CD4-positive, alpha-beta T cell (primary cell): ENCODE results near the gene PRR4. TPM values are rescaled to one million over a fixed set of nuclear protein-coding genes. Genes with fewer than 3 reads are reported as not detected.

Experiments
- ATAC-seq: fragments of 200-7000 bp; cut with Tn5 transposase; one replicate; pipeline ENCODE4 v1.10.0; 2022; ENCODE audit warnings: mild to moderate bottlenecking; ENCODE audit not compliant: poor library complexity
- CTCF ChIA-PET: fragments of 350-600 bp; sonication (Branson Sonifier 250); formaldehyde crosslinking; loops from one replicate; lab custom pipeline; 2021; ENCODE audit warnings: antibody characterized with exemption, inconsistent platforms; lab: Charles Lee
- POLR2A ChIA-PET: fragments of 350-600 bp; sonication (Branson Sonifier 250); formaldehyde crosslinking; loops from one replicate; lab custom pipeline; 2021; ENCODE audit warnings: antibody characterized with exemption, inconsistent platforms; lab: Charles Lee
- DNase-seq, 14 experiments: peaks; one replicate each; pipeline ENCODE4 v3.0.0-alpha.2; 2013 to 2020; ENCODE audit warnings: mixed read lengths in 2 of 14
- H3K27ac ChIP-seq, 2 donors: one replicate each; pipeline versions ENCODE4 v1.5.1 to v1.7.0; 2013; ENCODE audit warnings: low read length in 2 of 2, low read depth in 1 of 2, mild to moderate bottlenecking in 1 of 2
- H3K27me3 ChIP-seq, 2 experiments: 1 replicate in 1 of 2; 2 replicates in 1 of 2; pipeline versions ENCODE4 v1.6.1 to v1.7.0; 2013; ENCODE audit warnings: low read length in 2 of 2, control low read depth in 1 of 2, mild to moderate bottlenecking in 1 of 2, moderate library complexity in 1 of 2; ENCODE audit not compliant: insufficient read depth in 2 of 2, control insufficient read depth in 1 of 2
- H3K36me3 ChIP-seq: one replicate; pipeline ENCODE4 v1.6.1; 2013; ENCODE audit warnings: low read length, control low read depth; ENCODE audit not compliant: insufficient read depth
- H3K4me1 ChIP-seq: one replicate; pipeline ENCODE4 v1.6.1; 2013; ENCODE audit warnings: low read length, control low read depth; ENCODE audit not compliant: insufficient read depth
- H3K4me3 ChIP-seq: one replicate; pipeline ENCODE4 v1.5.1; 2013; ENCODE audit warnings: mild to moderate bottlenecking, low read length, moderate library complexity
- H3K9me3 ChIP-seq, 2 experiments: 1 replicate in 1 of 2; 2 replicates in 1 of 2; pipeline versions ENCODE4 v1.6.1 to v1.7.0; 2013; ENCODE audit warnings: low read length in 2 of 2, mild to moderate bottlenecking in 2 of 2, control low read depth in 1 of 2, moderate library complexity in 1 of 2; ENCODE audit not compliant: control insufficient read depth in 1 of 2, insufficient read depth in 1 of 2
- H3K27ac Mint-ChIP-seq: one replicate; pipeline ENCODE4 v1.8.0; 2020; ENCODE audit warnings: mixed read lengths
- H3K27me3 Mint-ChIP-seq: one replicate; pipeline ENCODE4 v1.8.0; 2021; ENCODE audit warnings: mixed read lengths
- H3K36me3 Mint-ChIP-seq: one replicate; pipeline ENCODE4 v1.8.0; 2021; ENCODE audit warnings: low read depth, mixed read lengths
- H3K4me1 Mint-ChIP-seq: one replicate; pipeline ENCODE4 v1.8.0; 2021; ENCODE audit warnings: low read depth, mixed read lengths
- H3K4me3 Mint-ChIP-seq: one replicate; pipeline ENCODE4 v1.8.0; 2020; ENCODE audit warnings: mild to moderate bottlenecking, mixed read lengths
- H3K9me3 Mint-ChIP-seq: one replicate; pipeline ENCODE4 v1.8.0; 2020; ENCODE audit warnings: mixed read lengths
- intact Hi-C, 2 experiments: fragments of 100-400 bp; cut with DNase I in 1 of 2; cut with micrococcal nuclease in 1 of 2; formaldehyde crosslinking; loops; one replicate each; pipeline versions ENCODE4 v1.15.1 to v1.9.0; 2023 to 2025; cut with DNase I, micrococcal nuclease
- total RNA-seq, 174 experiments: library from RNA in 2 of 174; stranded (reverse) in 2 of 174; gene quantifications; one replicate each; pipeline ENCODE4 v1.2.3 and lab custom pipeline; 2021 to 2026
- TF ChIP-seq, protein P1 (sequence below): fragments of 200-600 bp; IDR thresholded peaks from one replicate; pipeline ENCODE4 v1.8.0; 2022; ENCODE audit warnings: antibody characterized with exemption, mild to moderate bottlenecking

The PRR4 gene
- total RNA-seq, 2 experiments from 2014 or later = not detected

DNA sequence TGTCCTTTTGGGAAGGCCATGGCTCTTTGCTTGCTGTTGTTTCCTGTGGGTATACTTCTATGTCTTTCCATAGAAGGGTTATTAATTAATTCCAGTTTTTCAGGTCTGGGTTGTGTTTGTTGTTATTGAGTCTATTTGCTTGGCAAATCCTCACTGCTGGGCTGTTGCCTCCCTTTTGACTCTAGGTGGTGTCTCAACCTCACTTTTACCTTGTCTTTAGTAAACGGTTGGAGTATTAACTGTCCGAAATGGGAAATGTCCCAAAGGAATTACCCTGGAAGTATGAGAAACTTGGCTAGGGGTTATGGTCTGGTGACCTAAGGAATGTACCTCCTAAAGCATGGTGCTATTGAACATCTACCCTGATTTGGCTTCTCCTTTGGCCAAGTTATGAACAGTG, 18.1 kb upstream of the PRR4 start:
- DNase-seq = no peak
- Mint-ChIP-seq H3K4me1 (no peaks in the 10 kb centered on the region), H3K36me3 (peaks cover 77% of the 10 kb centered on the region), H3K27me3 (no peaks in the 10 kb centered on the region), H3K9me3 (peaks cover 14% of the 10 kb centered on the region), H3K4me3 (no peak overlapping the region), H3K27ac (no peak overlapping the region)
- Histone ChIP-seq H3K27me3 (no peaks in the 10 kb centered on the region), H3K9me3 (peaks cover 0 to 14% of the 10 kb centered on the region in 2 experiments), H3K27ac (no peak overlapping the region), H3K4me3 (no peak overlapping the region), H3K36me3 (no peaks in the 10 kb centered on the region), H3K4me1 (no peaks in the 10 kb centered on the region)
- ChIA-PET POLR2A (no interaction called here), CTCF (no interaction called here)
- ATAC-seq = no peak
- TF ChIP-seq, protein P1, sequence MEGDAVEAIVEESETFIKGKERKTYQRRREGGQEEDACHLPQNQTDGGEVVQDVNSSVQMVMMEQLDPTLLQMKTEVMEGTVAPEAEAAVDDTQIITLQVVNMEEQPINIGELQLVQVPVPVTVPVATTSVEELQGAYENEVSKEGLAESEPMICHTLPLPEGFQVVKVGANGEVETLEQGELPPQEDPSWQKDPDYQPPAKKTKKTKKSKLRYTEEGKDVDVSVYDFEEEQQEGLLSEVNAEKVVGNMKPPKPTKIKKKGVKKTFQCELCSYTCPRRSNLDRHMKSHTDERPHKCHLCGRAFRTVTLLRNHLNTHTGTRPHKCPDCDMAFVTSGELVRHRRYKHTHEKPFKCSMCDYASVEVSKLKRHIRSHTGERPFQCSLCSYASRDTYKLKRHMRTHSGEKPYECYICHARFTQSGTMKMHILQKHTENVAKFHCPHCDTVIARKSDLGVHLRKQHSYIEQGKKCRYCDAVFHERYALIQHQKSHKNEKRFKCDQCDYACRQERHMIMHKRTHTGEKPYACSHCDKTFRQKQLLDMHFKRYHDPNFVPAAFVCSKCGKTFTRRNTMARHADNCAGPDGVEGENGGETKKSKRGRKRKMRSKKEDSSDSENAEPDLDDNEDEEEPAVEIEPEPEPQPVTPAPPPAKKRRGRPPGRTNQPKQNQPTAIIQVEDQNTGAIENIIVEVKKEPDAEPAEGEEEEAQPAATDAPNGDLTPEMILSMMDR = no peak
- intact Hi-C loops = no loop called here

DNA sequence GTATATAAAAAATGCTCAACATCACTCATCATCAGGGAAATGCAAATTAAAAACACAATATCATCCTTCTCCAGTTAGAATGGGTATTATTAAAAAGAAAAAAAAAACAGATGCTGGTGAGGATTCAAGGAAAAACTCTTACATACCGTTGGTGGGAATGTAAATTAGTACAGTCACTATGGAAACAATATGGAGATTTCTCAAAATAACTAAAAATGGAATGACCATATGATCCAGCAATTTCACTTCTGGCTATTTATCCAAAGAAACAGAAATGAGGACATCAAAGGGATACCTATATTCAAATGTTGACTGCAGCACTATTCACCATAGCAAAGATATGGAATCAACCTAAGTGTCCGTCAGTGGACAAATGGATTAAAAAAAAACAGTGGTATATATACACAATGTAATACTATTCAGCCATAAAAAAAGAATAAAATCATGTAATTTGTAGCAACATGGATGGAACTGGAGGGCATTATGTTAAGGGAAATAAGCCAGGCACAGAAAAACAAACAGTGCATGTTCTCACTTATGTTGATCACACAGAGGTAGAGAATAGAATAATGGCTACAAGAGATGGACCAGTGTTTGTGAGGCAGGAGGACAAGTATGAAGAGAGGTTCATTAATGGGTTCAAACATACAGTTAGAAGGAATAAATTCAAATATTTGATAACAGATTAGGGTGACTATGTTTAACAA, 14.4 kb upstream of the PRR4 start:
- H3K9me3 ChIP-seq = peaks cover 5 to 23% of the 10 kb centered on the region in 2 experiments
- H3K27ac ChIP-seq = no peak overlapping the region
- CTCF ChIA-PET = interaction anchor here (1.7 kb wide), 1 partner anchor 10 kb away, joined by 5 read pairs; no protein-coding TSS in a partner anchor
- Mint-ChIP-seq H3K36me3 (peaks cover 100% of the 10 kb centered on the region), H3K4me3 (no peak overlapping the region), H3K27me3 (no peaks in the 10 kb centered on the region), H3K4me1 (no peaks in the 10 kb centered on the region), H3K27ac (no peak overlapping the region), H3K9me3 (peaks cover 20% of the 10 kb centered on the region)
- H3K36me3 ChIP-seq = peaks cover 2% of the 10 kb centered on the region
- no peak for ATAC-seq
- H3K4me3 ChIP-seq = no peak overlapping the region
- intact Hi-C loops = no loop called here
- POLR2A ChIA-PET = no interaction called here
- no peak for DNase-seq
- TF ChIP-seq, protein P1 = no peak
- no peaks in the 10 kb centered on the region for H3K4me1 ChIP-seq
- H3K27me3 ChIP-seq = no peaks in the 10 kb centered on the region

DNA sequence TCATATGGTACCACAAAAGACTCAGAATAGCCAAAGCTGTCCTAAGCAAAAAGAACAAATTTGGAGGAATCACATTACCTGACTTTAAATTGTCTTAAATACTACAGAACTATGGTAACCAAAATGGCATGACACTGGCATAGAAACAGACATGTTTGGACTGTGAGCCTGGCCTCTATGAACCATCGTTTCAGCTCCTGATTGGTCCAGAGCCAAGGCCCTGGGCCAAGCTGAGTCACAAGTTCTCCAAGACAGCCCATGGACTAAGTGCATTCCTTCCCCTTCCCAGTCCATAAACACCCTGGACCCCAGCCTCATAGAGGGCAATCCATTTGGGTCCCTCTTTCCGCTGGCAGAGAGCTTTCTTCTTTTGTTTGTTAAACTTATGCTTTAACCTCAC, 12.1 kb upstream of the PRR4 start:
- Histone ChIP-seq H3K4me1 (no peaks in the 10 kb centered on the region), H3K36me3 (peaks cover 7% of the 10 kb centered on the region), H3K27ac (no peak overlapping the region), H3K4me3 (no peak overlapping the region), H3K27me3 (no peaks in the 10 kb centered on the region), H3K9me3 (peaks cover 8 to 40% of the 10 kb centered on the region in 2 experiments)
- H3K27me3 Mint-ChIP-seq = no peaks in the 10 kb centered on the region
- ATAC-seq = no peak
- CTCF ChIA-PET = no interaction called here
- TF ChIP-seq, protein P1 = no peak
- no peak overlapping the region for H3K27ac Mint-ChIP-seq
- peaks cover 100% of the 10 kb centered on the region for H3K36me3 Mint-ChIP-seq
- POLR2A ChIA-PET = no interaction called here
- intact Hi-C loops = no loop called here
- H3K9me3 Mint-ChIP-seq = peaks cover 33% of the 10 kb centered on the region
- H3K4me3 Mint-ChIP-seq = no peak overlapping the region
- no peak for DNase-seq
- no peaks in the 10 kb centered on the region for H3K4me1 Mint-ChIP-seq
